OCI-M1 (cell line): ENCODE data around the gene PLPP1.
A peak's percentile ranks its signal among the peaks of the same experiment; 100 is the strongest.

Experiments
- DNase-seq: peaks from one replicate; lab custom pipeline; 2025; lab: John Stamatoyannopoulos, UW

PLPP1 gene

DNA sequence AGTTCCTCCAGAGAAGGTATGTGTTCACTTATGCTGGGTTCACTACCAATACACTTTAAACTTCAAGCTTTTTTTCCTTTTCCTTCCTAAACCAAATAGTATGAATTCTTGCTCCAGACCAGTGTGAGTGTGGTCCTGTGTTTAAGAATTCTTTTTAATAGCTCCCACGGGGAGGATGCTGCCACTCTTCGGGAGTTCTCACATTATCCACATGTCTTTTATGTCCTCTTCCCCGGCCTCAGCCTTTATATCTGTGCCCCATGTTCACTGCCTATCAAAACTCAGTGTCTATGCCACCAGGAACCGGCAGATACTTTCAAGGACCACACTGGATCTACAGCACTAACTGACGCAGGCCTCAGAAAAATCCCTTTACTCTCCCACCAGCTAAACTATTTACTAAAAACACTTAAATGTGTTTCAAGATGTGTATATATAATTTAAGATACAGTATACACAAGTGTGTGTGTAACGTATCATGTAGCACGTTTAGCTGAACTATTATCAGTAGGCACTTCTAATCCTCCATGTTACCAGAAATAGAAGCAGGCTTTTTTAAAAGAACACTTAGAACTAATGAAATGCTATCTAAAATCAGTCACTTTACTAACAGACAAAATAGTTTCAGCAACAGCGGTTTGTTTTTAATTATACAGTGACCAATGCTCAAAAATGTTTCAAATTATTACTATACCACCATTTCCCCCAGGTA is 88.0 kb downstream of the PLPP1 start:
- DNase-seq: no peak

DNA sequence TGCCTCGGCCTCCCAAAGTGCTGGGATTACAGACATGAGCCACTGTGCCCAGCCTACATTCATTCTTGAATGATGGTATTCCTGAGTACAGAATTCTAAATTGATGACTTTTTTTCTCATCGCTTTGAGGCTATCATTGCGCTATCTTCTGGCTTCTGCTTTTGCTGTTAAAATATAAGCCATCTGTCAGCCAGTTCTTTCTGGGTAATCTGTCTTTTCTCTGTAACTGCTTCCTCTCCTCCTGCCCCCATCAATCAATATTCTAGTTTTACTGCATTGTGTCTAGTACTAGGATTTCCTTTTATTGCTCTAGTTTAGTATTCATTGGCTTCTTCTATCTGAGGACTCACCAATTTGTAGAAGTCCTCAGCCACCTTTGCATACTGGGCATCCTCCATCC is 89.0 kb downstream of the PLPP1 start:
- no peak for DNase-seq

DNA sequence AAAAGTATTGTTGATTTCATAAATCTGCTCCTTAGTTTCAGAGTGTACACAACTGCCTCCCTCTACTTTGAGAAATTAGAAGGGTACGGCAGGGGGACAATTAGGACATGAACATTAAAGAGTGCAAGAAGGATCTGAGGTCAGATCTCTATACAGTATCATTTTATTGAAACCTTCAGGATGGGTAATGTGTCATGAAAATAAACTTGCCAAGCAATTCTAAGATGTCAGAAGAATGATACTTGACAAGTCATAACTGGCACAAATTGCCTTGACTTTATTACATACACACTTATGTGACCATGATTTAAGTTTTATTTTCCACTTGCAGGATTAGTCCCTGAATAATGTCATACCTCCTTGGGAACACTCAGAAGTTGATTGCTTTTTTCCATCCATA is 92.8 kb downstream of the PLPP1 start:
- DNase-seq: no peak

DNA sequence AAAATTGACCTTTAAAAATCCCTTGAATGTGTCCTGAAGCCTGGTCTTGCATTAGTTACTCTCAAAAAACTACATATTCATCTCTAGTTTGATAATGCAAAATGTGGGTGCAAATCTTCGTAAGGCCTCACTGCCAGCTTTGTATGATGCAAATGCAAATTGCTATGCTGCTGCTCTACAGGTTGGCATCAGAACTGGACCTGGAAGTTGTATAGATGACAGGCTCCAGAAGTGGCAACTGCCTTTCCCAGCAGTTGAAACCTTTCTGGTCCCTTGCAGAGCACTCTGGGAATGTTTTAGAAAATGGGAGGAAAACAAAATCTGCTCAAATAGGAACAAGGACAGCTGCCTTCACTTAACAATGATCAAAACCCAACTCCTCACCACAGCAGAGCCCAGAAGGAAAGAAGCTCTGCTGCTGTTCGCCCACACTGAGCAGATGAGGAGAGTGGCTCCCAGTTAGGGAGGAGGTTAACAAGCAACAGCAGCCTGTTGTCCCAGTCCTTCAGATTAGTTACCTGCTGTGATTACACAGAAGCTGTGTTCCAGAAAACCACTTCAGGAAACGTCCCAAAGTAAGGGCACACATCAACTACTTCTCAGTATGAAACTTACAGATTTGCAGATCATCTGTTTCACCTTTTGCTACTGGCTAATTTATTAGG is 93.5 kb downstream of the PLPP1 start:
- no peak for DNase-seq

DNA sequence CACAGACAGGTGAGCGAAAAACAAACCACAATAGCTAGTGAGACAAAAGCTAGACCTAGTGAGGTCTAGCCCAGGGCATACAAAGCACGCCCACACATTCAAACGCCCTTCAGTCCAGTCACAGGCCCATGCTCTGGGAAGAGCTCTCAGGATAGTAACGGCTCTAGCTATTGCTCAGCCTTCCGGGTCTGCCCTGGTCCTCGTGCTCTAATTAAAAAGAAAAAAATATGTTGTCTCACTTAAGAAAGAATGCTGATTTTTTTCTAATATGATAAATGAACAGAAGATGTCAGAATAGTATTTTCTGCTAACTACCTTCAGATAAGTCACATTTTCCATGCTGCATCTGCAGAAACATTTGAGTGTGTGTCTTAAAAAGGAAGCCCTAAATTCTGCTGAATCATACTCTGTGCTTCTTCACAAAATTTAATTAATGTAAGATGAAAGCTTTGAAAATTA is 94.5 kb downstream of the PLPP1 start:
- DNase-seq: peak; percentile 58

DNA sequence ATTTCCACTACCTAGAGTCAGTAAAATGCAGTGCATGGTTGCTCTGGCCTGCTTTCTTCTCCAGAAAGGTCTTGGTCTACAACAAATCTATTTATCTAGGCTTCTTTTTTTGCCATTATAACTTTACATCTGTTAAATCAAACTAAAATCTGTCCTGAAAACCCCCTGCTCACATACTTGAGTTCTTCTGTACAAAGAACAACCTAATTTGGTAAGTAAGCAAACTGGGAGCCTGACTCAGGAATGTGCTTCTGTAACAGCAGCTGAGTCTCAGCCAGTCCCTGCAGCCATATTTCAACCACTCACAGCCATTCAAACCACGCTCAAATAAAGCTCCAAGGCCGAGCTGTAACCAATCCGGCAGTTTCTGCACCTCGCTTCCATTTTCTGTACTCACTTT is 95.8 kb downstream of the PLPP1 start:
- DNase-seq: no peak

DNA sequence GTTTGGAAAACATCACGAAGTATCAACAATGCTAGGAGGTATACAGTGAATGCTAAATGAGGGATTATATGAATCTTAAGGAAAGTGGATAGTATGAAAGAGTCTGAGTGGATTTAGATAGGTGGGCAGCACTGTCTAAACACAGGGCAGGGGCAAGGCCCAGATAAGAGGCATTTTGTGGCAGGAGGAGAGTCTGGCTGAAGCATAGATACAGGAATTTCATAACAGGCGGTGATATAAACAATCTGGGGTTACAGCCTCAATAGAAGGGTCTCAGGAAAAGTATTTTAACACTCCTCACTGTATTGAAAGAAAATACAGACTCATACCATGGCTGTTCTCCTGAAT is 96.9 kb downstream of the PLPP1 start:
- no peak for DNase-seq

DNA sequence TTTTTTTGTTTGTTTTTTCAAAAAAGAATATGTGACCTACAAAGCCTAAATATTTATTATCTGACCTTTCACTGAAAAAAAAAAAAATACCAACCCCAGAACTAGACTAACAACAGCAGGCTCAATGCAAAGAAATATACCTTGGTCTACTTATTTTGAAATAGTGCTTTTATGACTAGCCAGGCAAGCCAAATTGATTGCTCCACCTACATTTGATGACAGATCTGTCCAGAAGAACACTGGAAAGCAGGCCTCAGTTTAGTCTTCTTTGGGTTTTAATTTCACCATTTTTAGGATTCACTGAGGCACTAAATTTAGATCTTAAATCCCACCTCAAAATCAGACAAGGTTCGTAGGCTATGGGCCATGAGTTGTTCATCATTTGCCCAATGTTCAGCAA is 97.3 kb downstream of the PLPP1 start:
- no peak for DNase-seq

DNA sequence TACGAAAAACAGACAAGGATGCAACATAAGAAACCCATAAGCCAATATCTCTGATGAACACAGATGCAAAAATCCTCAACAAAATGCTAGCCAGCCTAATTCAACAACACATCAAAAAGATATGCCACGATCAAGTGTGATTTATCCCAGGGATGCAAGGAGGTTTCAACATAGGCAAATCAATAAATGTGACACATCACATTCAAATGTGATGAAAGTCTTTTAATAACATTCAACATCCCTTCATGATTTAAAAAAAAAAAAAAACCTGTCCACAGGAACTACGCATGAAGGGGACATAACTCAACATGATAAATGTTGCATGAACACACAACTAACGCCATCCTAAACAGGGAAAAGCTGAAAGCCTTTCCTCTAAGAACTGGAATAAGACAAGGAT is 102.2 kb downstream of the PLPP1 start:
- no peak for DNase-seq

DNA sequence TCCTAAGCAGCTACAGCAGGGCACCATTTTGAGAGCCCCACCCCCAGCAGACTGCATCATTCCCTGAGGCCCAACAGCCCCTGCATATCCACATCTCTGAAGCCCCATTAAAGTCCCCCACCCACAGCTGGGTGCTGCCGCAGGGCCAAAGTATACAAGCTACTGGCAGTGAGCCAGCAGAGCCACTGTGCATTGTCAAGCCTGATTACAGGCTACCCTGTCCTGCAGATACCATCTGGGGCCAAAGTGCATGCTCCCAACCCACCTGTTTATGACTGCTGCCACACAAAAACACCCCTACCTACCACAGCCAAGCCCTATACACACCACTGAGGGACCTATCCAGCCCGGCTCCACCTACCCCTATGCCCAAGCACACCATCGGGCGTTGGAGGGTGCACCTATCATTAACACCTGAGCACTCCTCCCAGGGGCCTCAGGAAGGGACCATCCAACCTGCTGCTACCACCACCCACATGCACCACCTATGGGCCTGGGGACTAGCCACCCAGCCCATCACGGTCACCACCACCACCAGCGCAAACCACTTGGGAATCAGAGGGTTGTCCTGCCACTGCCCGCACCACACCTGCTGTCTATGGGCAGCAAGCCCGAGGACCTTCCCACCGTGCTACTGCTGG is 105.0 kb downstream of the PLPP1 start:
- no peak for DNase-seq

DNA sequence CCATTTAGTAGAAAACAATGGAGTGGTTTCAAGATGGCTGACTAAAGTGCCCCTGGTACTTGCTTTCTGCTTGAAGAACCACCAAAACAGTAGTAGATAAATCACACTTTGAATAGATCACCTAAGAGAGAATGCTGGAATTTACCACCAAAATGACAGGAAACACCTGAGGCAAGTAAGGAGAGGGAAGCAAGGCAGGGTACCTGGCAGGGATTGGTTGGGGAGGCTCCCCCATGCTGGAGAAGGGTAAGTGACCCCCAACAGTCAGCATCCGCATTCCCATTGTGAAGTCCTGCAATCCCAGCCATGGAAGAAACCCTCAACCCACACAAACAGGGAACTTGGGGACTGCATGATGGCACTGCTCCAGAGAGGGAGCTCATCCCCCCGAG is 105.5 kb downstream of the PLPP1 start:
- no peak for DNase-seq

DNA sequence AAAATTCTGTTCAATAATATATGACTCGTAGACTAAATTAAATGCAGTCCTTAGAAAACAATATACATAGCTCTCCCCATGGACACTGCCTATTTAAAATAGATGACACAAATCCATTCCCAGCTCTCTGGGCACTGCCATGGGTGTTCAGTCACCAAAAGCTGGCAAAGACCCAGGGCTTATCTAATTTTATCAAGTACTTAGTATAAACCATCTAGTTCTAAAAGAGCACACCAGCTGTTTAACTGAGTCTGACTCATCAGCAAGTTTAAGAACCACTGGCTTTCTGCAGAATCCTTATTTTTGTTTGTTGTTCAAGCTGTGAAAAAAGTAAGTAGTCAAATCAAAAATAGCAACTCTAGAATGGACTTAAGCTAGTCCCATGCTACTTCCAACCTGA is 107.6 kb downstream of the PLPP1 start:
- DNase-seq: peak; percentile 23

DNA sequence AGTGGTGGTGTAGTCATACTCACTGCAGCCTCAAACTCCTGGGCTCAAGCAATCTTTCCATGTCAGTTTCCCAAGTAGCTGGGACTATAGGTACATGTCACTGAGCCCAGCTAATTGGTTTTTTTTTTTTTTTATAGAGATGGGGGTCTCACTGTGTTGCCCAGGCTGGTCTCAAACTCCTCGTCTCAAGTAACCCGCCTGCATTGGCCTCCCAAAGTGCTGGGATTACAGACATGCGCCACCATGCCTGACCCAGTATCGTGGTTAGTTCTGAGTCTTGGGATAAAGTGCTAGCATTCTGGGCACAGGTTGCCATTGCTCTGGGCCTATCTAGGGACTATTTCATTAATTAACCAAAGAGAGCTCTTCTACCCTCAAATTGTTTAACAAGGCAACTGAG is 108.3 kb downstream of the PLPP1 start:
- no peak for DNase-seq

DNA sequence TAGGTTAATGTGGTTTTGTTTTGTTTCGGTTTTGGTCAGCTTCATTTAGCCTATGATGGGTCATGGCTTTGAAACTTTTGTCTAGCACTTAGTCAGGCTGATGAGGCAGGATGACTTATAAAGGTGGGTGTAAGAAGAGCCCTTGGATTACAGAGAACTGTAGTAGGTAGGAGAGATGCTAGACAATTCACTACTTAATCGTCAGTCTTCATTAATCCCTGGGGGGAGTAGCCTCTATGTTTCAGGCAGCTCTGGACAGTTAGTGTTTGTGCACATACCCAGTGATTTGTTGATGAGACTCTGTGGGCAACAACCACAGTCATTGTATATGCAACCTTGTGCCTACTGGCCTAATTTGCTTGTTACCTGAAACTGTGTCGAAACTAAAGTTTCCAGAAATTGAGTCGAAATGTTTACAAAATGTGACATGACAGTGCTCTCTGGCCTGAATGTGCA is 113.7 kb downstream of the PLPP1 start:
- no peak for DNase-seq

DNA sequence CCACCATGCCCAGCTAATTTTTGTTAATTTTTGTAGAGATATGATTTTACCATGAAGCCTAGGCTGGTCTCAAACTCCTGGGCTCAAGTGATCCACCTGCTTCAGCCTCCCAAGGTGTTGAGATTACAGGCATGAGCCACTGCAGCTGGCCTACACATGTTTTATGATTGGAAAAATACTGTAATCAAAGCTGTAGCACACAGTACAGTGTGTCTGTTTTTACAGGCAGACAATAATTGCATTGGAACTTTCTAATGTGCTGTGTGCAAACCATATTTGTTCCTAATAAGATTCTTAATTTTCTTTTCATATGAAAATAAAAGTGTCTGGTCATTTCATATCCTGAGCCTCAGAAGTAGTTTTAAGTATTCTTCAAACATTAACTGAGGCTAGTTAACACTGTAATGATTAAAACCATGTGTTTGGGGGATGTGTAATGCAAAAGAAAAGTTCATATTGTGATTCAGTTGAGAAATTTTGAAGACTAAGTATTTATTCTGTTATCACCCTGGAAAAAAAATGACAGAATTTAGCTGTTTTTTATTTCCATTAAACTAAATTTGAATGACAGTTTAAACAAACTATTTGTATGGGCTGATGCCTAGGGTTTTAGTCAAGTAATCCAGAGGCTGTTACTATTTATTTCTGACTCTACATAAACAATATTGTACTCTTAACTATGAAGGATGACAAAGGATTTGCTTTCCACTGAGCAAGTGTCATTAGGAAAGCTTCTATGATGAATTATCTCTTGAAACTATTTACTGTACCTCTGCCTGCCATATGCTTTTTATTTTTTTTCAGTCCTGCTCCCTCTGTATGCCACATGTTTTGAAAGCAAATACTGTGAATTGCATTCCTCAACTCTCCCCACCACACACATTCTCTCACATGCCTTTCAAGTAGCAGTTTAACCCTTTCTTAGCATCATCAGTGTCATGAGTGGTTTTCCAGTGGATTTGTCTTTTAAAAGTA is 115.5 kb downstream of the PLPP1 start:
- no peak for DNase-seq

DNA sequence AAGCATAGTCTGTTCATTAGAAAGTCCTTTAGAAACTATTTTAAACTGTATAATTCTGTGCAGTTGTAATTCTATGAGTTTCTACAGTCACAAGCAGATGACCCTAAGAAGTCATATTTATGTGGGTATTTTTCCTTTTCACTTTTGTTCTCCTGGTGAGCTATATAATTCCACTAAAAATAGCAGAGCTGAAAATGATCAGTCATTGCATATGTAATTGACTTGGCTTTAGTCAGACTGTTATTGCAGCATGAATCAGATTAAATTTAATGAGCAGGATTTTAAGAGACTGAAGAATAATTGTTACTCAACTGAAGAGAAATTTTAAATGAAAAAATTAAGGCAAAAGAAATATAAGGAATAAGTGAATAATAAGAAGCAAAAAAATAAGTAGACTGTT is 118.5 kb downstream of the PLPP1 start:
- DNase-seq: no peak

DNA sequence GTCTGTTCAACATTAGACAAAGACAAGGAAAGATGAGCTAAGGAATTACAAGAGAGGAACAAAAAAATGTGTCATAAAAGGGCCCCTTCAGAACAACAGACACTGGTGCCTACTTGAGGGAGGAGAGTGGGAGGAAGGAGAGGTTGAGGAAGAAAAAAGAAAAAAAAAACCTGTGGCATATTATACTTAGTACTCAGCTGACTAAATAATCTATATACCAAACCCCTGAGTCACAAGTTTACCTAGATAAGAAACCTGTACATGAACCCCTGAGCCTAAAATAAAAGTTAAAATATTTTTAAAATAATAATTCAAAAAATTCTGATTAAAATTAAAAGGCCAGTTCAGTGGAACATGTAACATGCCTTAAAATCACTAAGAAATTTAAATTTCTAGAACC is 119.7 kb downstream of the PLPP1 start:
- DNase-seq: no peak

DNA sequence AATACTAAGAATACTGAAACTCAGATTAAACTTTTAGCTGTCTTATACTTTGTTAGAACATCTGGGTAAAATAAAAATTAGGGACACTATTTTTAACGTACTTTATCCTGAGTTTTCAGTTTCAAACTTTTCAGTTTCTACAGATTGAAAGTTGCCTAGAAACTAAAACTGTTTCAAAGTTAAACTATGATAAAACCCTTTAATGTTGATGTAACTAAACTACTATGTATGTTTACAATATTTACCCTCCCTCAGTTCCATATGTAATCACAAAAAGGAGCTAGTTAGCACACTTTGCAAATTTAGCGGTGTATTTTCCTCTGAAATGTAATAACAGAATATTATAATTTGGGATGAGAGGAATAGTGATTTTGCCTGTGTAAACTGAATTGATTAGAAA is 121.1 kb downstream of the PLPP1 start:
- DNase-seq: no peak

DNA sequence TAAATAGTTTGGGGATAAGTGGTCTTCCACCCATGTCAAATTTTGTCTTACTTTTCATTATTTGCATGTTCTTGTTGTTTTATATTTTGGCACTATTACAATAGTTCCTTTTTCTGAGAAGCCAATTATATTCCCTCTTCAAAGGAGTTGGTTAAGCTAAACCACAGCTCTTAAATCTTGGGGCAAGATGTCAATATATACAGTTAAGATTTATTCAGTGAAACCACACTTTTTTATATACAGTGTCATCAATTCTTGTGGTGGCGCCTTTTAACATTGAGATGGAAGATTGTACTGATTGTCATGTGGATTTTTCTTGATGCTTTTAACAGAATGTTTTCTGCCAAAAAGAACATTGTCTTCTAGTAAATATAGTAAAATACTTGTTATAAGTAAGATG is 122.9 kb downstream of the PLPP1 start:
- peak; percentile 35 for DNase-seq

DNA sequence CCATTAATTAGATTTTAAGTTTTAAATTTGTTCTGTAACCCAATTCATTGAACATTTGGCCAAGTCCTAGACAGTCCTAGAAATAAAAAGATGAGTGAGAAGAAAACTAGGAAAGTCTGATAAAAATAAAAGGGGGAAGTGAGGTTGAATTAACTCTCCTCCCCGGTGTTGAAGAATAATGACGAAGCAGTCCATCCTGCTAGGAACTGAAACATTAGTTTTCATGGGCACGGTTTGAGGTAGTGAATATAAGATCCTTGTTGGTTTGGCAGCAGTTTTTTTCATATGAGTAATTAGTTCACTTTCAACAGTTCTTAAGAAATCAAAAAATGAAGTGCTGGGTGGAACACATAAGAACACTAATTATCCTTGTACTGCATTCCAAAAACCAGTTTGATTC is 123.9 kb downstream of the PLPP1 start:
- no peak for DNase-seq

DNA sequence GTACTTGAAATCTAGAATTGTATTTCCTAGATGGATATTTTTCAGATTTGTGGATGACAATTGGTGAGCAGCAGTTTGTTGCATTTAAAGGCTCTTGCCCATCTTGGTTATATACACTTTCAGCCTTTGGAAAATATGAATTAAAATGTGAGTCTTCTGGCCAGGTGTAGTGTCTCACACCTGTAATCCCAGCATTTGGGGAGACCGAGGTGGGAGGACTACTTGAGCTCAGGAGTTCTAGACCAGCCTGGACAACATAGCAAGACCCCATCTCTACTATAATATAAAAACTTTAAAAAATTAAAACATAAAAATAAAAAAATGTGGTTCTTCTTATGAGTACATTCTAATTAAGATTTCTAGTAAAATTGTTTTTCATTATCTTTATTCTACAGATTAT is 125.0 kb downstream of the PLPP1 start:
- DNase-seq: no peak

DNA sequence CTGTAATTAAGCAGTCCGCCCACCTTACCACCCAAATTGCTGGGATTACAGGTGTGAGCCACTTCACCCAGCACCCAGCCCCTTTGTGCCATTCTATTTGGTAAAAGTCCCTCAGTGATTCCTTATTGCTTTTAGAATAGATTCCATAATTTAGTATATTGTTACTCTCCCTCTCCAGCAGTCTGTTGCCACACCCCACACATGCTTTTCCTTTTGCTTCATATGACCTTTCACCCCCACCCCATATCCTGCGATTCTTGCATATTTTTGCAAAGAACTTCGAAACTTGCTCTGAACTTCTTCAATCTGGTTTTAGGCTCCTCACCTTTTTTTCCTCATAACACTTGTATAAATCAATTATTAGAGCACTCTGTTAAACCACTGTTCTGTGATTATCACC is 126.8 kb downstream of the PLPP1 start:
- no peak for DNase-seq
